Measurements from ENCODE around the gene SUOX. TPM values are rescaled to one million over a fixed set of nuclear protein-coding genes. Genes with fewer than 3 reads are reported as not detected.

SUOX gene
- total RNA-seq, 1 donor from 2014 or later, result 44.8 TPM

DNA sequence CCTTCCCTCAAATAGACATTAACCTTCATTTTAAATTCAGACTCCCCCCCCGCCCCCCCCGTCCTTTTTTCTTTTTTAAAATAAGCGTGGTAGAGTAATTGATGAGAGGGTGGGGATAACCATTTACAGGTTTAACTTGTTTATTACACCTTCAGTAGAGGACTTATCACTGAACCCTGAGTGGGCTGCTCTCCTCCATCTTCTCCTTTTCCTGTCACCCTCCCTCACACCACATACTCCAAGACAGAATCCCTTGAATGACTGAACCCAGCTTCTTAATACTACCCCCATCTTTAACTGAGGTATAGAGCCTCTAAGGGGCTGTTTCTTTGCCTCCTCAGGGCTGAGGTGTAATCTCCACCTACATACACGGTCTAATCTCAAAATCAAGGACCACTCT, 20.1 kb downstream of the SUOX start:
- no peak for DNase-seq (ENCODE audit: low spot score, unreplicated experiment)
- H3K27me3 Mint-ChIP-seq, result no peaks in the 10 kb centered on the region
- peaks cover 4% of the 10 kb centered on the region for H3K36me3 Mint-ChIP-seq (ENCODE audit: insufficient read depth)
- no peak overlapping the region for H3K27ac Mint-ChIP-seq
- no peak overlapping the region for H3K4me3 Mint-ChIP-seq (ENCODE audit: low read depth)
- TF ChIP-seq, protein P1, sequence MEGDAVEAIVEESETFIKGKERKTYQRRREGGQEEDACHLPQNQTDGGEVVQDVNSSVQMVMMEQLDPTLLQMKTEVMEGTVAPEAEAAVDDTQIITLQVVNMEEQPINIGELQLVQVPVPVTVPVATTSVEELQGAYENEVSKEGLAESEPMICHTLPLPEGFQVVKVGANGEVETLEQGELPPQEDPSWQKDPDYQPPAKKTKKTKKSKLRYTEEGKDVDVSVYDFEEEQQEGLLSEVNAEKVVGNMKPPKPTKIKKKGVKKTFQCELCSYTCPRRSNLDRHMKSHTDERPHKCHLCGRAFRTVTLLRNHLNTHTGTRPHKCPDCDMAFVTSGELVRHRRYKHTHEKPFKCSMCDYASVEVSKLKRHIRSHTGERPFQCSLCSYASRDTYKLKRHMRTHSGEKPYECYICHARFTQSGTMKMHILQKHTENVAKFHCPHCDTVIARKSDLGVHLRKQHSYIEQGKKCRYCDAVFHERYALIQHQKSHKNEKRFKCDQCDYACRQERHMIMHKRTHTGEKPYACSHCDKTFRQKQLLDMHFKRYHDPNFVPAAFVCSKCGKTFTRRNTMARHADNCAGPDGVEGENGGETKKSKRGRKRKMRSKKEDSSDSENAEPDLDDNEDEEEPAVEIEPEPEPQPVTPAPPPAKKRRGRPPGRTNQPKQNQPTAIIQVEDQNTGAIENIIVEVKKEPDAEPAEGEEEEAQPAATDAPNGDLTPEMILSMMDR (IDR thresholded peaks at IDR 0.05; ENCODE audit: unreplicated experiment), result no peak
- no peaks in the 10 kb centered on the region for H3K9me3 Mint-ChIP-seq (ENCODE audit: low read depth)
- H3K4me1 Mint-ChIP-seq (ENCODE audit: low read depth), result peaks cover 25% of the 10 kb centered on the region

DNA sequence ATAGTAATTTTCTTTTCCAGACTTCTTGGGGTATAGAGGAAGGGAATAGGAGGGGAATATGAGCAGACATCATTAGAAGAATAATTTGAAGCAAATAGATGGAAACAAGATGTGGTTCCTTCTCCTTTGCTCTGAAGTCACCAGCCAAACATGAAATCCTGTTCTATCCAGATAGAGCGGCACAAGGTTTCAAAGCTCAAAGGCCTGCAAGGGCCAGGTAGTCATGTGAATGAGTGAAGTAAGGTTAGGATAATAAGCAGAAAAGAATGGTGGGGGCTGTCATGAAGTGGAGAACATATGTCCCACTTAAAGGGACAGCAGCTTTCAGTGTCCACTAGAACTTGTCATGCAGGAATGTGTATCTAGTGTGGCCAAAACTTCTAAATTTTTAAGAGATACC, 21.3 kb downstream of the SUOX start:
- H3K4me1 Mint-ChIP-seq (ENCODE audit: low read depth), result peaks cover 26% of the 10 kb centered on the region
- no peaks in the 10 kb centered on the region for H3K9me3 Mint-ChIP-seq (ENCODE audit: low read depth)
- TF ChIP-seq, protein P1 (IDR thresholded peaks at IDR 0.05; ENCODE audit: unreplicated experiment), result no peak
- no peak for DNase-seq (ENCODE audit: low spot score, unreplicated experiment)
- H3K27me3 Mint-ChIP-seq, result no peaks in the 10 kb centered on the region
- no peak overlapping the region for H3K27ac Mint-ChIP-seq
- peaks cover 4% of the 10 kb centered on the region for H3K36me3 Mint-ChIP-seq (ENCODE audit: insufficient read depth)
- no peak overlapping the region for H3K4me3 Mint-ChIP-seq (ENCODE audit: low read depth)

DNA sequence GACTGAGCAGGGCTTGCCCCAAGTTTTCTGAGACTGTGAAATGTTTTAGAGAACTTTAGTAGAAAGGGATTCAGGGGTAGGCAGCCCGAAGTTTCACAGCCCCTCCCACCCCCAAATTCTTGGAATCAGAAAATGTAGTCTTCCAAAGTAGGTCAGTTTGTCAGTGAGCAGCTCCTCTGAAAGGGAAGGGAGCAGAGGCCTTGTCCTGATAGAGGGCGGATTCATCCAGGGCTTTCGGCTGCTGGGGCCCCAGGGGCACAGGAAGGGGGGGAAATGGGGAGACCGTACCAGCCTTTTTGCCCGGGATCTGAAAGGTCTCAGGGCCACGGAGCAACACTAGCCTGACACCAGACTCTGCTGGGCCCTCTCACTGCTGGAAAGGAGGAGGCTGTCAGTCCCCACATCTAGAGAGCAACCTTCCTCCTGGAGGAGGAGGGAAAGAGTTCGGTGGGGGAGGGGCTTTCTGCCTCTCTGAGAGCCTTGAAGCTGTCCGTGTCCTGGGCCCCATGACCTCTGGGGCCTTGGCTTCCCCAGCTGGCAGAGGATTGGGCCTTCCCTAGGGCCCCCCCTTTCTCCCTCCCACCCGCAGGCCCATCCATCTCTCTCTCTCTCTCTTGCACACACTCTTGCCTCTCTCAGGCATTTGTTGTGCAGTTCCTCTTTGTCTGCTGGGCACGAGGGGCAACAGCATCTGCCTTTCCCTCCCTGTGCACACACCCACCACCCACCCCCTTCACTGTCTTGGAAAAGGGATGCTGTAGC, 23.5 kb downstream of the SUOX start, which contains the start of gene IKZF4:
Gene IKZF4 (plus strand): TSS at position 621 of the 762 bp plus-strand sequence. CDS start 451 bp downstream, outside the sequence.
- Mint-ChIP-seq H3K36me3 (ENCODE audit: insufficient read depth) (peaks cover 7% of the 10 kb centered on the region), H3K4me1 (ENCODE audit: low read depth) (peaks cover 24% of the 10 kb centered on the region)
- TF ChIP-seq, protein P1 (IDR thresholded peaks at IDR 0.05; ENCODE audit: unreplicated experiment), result no peak

DNA sequence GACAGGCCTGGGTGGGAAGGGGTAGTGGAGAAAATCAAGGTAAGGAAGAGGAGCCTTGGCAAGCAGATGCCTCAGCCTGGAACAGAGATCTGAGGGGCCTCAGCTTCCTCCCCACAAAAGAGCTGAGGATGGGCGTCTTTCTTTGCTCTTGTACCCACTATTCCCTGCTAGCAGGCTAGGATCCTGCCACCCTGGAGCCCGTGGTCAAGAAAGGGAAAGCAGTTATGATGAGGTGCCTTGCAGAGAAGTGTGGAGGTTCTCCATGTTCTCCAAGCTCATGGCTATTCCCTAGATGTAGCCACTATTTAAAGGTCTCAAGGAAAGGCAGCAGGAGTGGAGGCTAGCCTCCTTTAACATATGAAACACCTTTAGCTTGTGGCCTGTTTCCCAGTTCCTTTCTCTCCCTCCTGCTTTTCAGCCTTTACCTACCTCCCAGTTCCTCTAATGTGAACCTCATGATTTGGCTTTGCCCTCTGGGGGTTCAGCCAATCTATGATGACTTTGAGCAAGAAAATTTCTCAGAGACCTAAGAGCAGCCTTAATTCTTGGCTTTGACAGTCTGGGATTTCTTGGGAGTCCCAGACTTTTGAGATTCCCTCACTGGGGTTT, 24.9 kb downstream of the SUOX start:
- peak overlapping the region; percentile 99 for H3K27ac Mint-ChIP-seq
- H3K9me3 Mint-ChIP-seq (ENCODE audit: low read depth), result no peaks in the 10 kb centered on the region
- peaks cover 24% of the 10 kb centered on the region for H3K4me1 Mint-ChIP-seq (ENCODE audit: low read depth)
- TF ChIP-seq, protein P1 (IDR thresholded peaks at IDR 0.05; ENCODE audit: unreplicated experiment), result no peak
- DNase-seq (ENCODE audit: low spot score, unreplicated experiment), result no peak
- H3K36me3 Mint-ChIP-seq (ENCODE audit: insufficient read depth), result peaks cover 8% of the 10 kb centered on the region
- no peaks in the 10 kb centered on the region for H3K27me3 Mint-ChIP-seq
- peak overlapping the region; percentile 85 for H3K4me3 Mint-ChIP-seq (ENCODE audit: low read depth)

More for the DNA sequence above, 23.5 kb downstream of the SUOX start, which contains the start of gene IKZF4:
- peak; percentile 42 for DNase-seq (ENCODE audit: low spot score, unreplicated experiment)
- no peaks in the 10 kb centered on the region for H3K27me3 Mint-ChIP-seq
- no peaks in the 10 kb centered on the region for H3K9me3 Mint-ChIP-seq (ENCODE audit: low read depth)
- peak within 1 kb of the TSS; percentile 99 for H3K27ac Mint-ChIP-seq
- H3K4me3 Mint-ChIP-seq (ENCODE audit: low read depth), result peak within 1 kb of the TSS; percentile 85

DNA sequence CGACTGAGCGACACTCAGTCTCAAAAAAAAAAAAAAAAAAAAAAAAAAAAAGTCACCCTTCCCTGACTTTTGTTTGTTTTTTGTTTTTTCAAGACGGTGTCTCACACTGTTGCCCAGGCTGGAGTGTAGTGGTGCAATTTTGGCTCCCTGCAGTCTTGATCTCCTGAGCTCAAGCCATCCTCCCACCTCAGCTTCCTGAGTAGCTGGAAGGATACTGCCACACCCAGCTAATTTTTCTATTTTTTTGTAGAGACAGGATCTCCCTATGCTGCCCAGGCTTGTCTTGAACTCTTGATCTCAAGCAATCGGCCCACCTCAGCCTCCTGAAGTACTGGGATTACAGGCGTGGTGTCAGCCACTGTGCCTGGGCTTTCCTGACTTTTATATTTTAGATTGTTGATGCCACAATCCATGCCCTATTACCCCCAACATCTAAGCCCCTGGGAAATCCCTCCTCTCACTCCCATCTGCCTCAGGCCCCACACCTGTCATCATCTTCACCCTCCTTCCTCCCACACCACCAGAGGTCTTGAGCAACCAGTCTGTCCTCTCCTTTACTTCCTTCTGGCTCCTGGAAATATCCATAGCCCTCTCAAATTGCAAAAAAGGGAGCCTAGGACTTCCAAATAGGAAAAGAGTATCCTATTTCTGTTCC, 31.6 kb downstream of the SUOX start:
- H3K9me3 Mint-ChIP-seq (ENCODE audit: low read depth), result no peaks in the 10 kb centered on the region
- H3K4me1 Mint-ChIP-seq (ENCODE audit: low read depth), result peaks cover 6% of the 10 kb centered on the region
- TF ChIP-seq, protein P1 (IDR thresholded peaks at IDR 0.05; ENCODE audit: unreplicated experiment), result no peak
- DNase-seq (ENCODE audit: low spot score, unreplicated experiment), result no peak
- no peaks in the 10 kb centered on the region for H3K27me3 Mint-ChIP-seq
- H3K36me3 Mint-ChIP-seq (ENCODE audit: insufficient read depth), result peaks cover 31% of the 10 kb centered on the region
- no peak overlapping the region for H3K4me3 Mint-ChIP-seq (ENCODE audit: low read depth)
- H3K27ac Mint-ChIP-seq, result peak overlapping the region; percentile 78

Data from progenitor cell of endocrine pancreas (in vitro differentiated cells).